ENCODE measurements around the gene UBQLN1.
"Not testable (repeated sequence)": the region's sequence is repeated elsewhere in the genome, so short reads cannot be mapped to it uniquely, and the experiment has no call there.

The UBQLN1 gene
- 173 to 302 (median 256) reads per million in 3 experiments for total RNA-seq

GRCh38 chr9:83707768-83708514 is at the start of gene UBQLN1:
Gene UBQLN1, minus strand, starts transcription at chr9:83707958. Its CDS starts 279 bp downstream, at chr9:83707679.
- DNase-seq, result peak; percentile 94

- DNase-seq, result no peak
Observed at GRCh38 chr9:83754383-83754977, 46.7 kb upstream of the UBQLN1 start.

- DNase-seq, result no peak
Observed at GRCh38 chr9:83749706-83750105, 41.9 kb upstream of the UBQLN1 start.

- no peak for DNase-seq
Observed at GRCh38 chr9:83744206-83744605, 36.4 kb upstream of the UBQLN1 start.

- DNase-seq, result no peak
Observed at GRCh38 chr9:83733739-83734138, 26.0 kb upstream of the UBQLN1 start.

- not testable (repeated sequence) for DNase-seq
Observed at GRCh38 chr9:83728591-83729368, 21.0 kb upstream of the UBQLN1 start.

- no peak for DNase-seq
Observed at GRCh38 chr9:83724436-83724835, 16.7 kb upstream of the UBQLN1 start.

- no peak for DNase-seq
Observed at GRCh38 chr9:83722726-83723495, 15.2 kb upstream of the UBQLN1 start.

GRCh38 chr9:83721509-83721908 is 13.8 kb upstream of the UBQLN1 start:
- no peak for DNase-seq

- no peak for DNase-seq
Observed at GRCh38 chr9:83715794-83716193, 8.0 kb upstream of the UBQLN1 start.

GRCh38 chr9:83715221-83715620 is 7.5 kb upstream of the UBQLN1 start:
- DNase-seq, result no peak

- no peak for DNase-seq
Observed at GRCh38 chr9:83714329-83714728, 6.6 kb upstream of the UBQLN1 start.

- DNase-seq, result no peak
Observed at GRCh38 chr9:83708515-83709158, 879 bp upstream of the UBQLN1 start.

- DNase-seq, result no peak
Observed at GRCh38 chr9:83707518-83707767, 315 bp downstream of the UBQLN1 start.

GRCh38 chr9:83706676-83707517 is 861 bp downstream of the UBQLN1 start:
- peak; percentile 65 for DNase-seq

- peak; percentile 25 for DNase-seq
Observed at GRCh38 chr9:83705219-83705651, 2.5 kb downstream of the UBQLN1 start.

- no peak for DNase-seq
Observed at GRCh38 chr9:83701769-83702168, 6.0 kb downstream of the UBQLN1 start.

GRCh38 chr9:83701286-83701685 is 6.5 kb downstream of the UBQLN1 start:
- no peak for DNase-seq

GRCh38 chr9:83699615-83700014 is 8.1 kb downstream of the UBQLN1 start:
- no peak for DNase-seq

GRCh38 chr9:83698976-83699585 is 8.7 kb downstream of the UBQLN1 start:
- no peak for DNase-seq

GRCh38 chr9:83691492-83691891 is 16.3 kb downstream of the UBQLN1 start:
- no peak for DNase-seq

Data from central memory CD4-positive, alpha-beta T cell (primary cell).